WTC11 (cell line): ENCODE results near the gene MTURN.

Experiments
- CREB1 ChIP-seq: sonication (generic); formaldehyde crosslinking; IDR thresholded peaks from 2 replicates; pipeline ENCODE4 v1.8.0; 2023; ENCODE audit warnings: mild to moderate bottlenecking, missing genetic modification reagents
- SP1 ChIP-seq: sonication (generic); formaldehyde crosslinking; conservative IDR thresholded peaks from 2 replicates; pipeline ENCODE4 v1.8.1; 2022; ENCODE audit warnings: missing genetic modification reagents
- ZNF121 ChIP-seq: sonication (generic); formaldehyde crosslinking; IDR thresholded peaks from 2 replicates; pipeline ENCODE4 v1.8.0; 2023; ENCODE audit warnings: missing genetic modification reagents
- TF ChIP-seq, protein P1 (sequence below): sonication (generic); formaldehyde crosslinking; IDR thresholded peaks from 2 replicates; pipeline ENCODE4 v1.8.0; 2022; ENCODE audit warnings: mild to moderate bottlenecking, missing genetic modification reagents
- TF ChIP-seq, protein P2 (sequence below): fragments of 200-600 bp; IDR thresholded peaks from 2 replicates; pipeline ENCODE4 v1.8.0; 2022; ENCODE audit warnings: antibody characterized with exemption
- TF ChIP-seq, protein P3 (sequence below): sonication (generic); formaldehyde crosslinking; conservative IDR thresholded peaks from 2 replicates; pipeline ENCODE4 v1.8.1; 2022; ENCODE audit warnings: mild to moderate bottlenecking, missing genetic modification reagents
- TF ChIP-seq, protein P4 (sequence below): sonication (generic); formaldehyde crosslinking; IDR thresholded peaks from 2 replicates; pipeline ENCODE4 v1.8.1; 2023; ENCODE audit warnings: mild to moderate bottlenecking, missing genetic modification reagents, moderate library complexity
- TF ChIP-seq, protein P5 (sequence below): fragments of 250-450 bp; sonication (Bioruptor Pico); IDR thresholded peaks from 2 replicates; pipeline ENCODE4 v1.9.0; 2021; ENCODE audit warnings: mild to moderate bottlenecking, borderline replicate concordance

DNA sequence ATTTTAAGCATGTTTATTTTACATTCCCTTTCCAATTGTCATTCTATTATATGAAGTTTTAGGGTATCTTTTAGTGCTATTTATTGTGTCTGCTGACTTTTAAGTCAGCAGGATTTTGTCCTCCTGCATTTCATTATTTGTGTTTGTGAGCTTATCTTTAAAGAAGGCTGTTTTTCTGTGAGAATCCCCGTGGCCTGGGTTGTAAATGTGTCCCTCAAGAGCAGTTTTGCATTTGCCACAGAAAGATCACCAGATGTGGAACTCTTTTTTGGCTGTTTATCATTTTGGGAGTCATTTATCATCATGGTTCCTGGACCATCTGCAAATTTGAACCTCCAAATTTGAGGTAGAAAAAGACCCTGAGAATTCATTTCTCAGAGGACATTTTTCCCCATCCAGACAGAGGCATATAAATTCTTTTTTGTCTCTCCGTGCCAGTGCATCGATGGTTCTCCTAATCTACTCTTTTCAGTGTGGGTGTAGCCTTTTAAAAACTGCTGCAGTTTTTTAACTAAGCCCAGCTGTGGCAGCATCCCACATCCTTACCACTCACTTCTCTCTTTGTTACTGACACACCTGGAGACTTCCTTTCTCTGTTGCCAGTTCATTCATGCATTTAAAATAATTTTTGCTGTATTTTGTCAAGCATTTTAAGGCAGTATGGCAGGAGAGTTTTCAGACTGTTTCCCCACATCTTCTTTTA is 20.1 kb upstream of the MTURN start:
- TF ChIP-seq SP1 (CRISPR knock-in tag) = no peak
- TF ChIP-seq, protein P1, sequence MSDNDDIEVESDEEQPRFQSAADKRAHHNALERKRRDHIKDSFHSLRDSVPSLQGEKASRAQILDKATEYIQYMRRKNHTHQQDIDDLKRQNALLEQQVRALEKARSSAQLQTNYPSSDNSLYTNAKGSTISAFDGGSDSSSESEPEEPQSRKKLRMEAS = no peak
- TF ChIP-seq, protein P2, sequence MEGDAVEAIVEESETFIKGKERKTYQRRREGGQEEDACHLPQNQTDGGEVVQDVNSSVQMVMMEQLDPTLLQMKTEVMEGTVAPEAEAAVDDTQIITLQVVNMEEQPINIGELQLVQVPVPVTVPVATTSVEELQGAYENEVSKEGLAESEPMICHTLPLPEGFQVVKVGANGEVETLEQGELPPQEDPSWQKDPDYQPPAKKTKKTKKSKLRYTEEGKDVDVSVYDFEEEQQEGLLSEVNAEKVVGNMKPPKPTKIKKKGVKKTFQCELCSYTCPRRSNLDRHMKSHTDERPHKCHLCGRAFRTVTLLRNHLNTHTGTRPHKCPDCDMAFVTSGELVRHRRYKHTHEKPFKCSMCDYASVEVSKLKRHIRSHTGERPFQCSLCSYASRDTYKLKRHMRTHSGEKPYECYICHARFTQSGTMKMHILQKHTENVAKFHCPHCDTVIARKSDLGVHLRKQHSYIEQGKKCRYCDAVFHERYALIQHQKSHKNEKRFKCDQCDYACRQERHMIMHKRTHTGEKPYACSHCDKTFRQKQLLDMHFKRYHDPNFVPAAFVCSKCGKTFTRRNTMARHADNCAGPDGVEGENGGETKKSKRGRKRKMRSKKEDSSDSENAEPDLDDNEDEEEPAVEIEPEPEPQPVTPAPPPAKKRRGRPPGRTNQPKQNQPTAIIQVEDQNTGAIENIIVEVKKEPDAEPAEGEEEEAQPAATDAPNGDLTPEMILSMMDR = no peak
- TF ChIP-seq, protein P3, sequence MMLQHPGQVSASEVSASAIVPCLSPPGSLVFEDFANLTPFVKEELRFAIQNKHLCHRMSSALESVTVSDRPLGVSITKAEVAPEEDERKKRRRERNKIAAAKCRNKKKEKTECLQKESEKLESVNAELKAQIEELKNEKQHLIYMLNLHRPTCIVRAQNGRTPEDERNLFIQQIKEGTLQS = no peak
- TF ChIP-seq, protein P4, sequence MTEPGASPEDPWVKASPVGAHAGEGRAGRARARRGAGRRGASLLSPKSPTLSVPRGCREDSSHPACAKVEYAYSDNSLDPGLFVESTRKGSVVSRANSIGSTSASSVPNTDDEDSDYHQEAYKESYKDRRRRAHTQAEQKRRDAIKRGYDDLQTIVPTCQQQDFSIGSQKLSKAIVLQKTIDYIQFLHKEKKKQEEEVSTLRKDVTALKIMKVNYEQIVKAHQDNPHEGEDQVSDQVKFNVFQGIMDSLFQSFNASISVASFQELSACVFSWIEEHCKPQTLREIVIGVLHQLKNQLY = no peak
- no peak for TF ChIP-seq ZNF121 (CRISPR knock-in tag)
- TF ChIP-seq, protein P5, sequence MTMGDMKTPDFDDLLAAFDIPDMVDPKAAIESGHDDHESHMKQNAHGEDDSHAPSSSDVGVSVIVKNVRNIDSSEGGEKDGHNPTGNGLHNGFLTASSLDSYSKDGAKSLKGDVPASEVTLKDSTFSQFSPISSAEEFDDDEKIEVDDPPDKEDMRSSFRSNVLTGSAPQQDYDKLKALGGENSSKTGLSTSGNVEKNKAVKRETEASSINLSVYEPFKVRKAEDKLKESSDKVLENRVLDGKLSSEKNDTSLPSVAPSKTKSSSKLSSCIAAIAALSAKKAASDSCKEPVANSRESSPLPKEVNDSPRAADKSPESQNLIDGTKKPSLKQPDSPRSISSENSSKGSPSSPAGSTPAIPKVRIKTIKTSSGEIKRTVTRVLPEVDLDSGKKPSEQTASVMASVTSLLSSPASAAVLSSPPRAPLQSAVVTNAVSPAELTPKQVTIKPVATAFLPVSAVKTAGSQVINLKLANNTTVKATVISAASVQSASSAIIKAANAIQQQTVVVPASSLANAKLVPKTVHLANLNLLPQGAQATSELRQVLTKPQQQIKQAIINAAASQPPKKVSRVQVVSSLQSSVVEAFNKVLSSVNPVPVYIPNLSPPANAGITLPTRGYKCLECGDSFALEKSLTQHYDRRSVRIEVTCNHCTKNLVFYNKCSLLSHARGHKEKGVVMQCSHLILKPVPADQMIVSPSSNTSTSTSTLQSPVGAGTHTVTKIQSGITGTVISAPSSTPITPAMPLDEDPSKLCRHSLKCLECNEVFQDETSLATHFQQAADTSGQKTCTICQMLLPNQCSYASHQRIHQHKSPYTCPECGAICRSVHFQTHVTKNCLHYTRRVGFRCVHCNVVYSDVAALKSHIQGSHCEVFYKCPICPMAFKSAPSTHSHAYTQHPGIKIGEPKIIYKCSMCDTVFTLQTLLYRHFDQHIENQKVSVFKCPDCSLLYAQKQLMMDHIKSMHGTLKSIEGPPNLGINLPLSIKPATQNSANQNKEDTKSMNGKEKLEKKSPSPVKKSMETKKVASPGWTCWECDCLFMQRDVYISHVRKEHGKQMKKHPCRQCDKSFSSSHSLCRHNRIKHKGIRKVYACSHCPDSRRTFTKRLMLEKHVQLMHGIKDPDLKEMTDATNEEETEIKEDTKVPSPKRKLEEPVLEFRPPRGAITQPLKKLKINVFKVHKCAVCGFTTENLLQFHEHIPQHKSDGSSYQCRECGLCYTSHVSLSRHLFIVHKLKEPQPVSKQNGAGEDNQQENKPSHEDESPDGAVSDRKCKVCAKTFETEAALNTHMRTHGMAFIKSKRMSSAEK = no peak
- TF ChIP-seq CREB1 = no peak
